ENCODE measurements around the gene CCDC78. TPM values are rescaled to one million over a fixed set of nuclear protein-coding genes. Genes with fewer than 3 reads are reported as not detected.

The CCDC78 gene
- total and polyA plus RNA-seq, 2 of the 13 experiments (the other 11 are each of a cell fraction or from before 2014, with no cell fraction given) = 0.53 to 1.5 TPM

DNA sequence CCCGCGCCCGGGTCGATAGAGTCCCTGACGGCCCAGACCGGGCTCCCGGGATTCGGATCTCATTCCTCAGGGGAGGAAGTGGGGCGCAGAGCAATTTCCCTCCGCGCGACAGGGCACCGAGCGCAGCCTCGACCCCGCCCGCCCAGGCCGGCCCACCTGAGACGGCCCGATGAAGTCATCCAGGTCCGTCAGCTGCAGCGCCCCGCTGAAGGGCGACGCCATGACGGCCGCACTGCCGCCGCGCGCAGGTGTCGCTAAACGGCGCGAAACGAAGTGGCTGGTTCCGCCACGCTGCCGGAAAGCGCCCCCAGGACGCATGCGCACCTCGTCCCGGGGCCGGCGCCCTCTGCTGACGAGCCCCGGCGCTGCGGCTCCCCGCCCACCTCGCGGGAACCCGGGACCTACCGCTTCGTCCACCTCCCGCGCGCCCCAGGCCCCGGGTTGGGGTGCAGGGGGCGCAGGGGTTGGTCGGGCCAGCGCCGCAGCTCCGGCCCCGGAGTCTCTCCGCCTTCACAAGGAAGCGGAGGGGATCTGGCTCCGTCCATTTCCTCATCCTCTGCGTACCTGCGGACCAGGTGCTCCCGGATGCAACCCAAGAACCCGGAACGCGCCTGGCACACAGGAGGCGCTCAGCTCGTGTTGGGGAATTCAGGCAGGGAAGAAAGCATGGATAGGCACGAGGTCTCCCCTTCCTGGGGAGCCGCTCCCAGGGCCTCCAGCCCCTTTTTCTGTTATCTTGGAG lies 14.7 kb upstream of the CCDC78 start, which contains the start of gene CIAO3 (continued):
- no peak for TF ChIP-seq PHB2 (IDR thresholded peaks at IDR 0.05; ENCODE audit: partially characterized antibody)
- TF ChIP-seq ZNF746 (CRISPR knock-in tag; IDR thresholded peaks at IDR 0.05) = no peak
- TF ChIP-seq, protein P1, sequence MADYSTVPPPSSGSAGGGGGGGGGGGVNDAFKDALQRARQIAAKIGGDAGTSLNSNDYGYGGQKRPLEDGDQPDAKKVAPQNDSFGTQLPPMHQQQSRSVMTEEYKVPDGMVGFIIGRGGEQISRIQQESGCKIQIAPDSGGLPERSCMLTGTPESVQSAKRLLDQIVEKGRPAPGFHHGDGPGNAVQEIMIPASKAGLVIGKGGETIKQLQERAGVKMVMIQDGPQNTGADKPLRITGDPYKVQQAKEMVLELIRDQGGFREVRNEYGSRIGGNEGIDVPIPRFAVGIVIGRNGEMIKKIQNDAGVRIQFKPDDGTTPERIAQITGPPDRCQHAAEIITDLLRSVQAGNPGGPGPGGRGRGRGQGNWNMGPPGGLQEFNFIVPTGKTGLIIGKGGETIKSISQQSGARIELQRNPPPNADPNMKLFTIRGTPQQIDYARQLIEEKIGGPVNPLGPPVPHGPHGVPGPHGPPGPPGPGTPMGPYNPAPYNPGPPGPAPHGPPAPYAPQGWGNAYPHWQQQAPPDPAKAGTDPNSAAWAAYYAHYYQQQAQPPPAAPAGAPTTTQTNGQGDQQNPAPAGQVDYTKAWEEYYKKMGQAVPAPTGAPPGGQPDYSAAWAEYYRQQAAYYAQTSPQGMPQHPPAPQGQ (CRISPR knock-in tag; IDR thresholded peaks at IDR 0.05; ENCODE audit: borderline replicate concordance) = no peak
- no peak for TF ChIP-seq TCF12 (IDR thresholded peaks at IDR 0.05)
- TF ChIP-seq TCF12 (CRISPR knock-in tag; IDR thresholded peaks at IDR 0.05) = no peak
- TF ChIP-seq, protein P2, sequence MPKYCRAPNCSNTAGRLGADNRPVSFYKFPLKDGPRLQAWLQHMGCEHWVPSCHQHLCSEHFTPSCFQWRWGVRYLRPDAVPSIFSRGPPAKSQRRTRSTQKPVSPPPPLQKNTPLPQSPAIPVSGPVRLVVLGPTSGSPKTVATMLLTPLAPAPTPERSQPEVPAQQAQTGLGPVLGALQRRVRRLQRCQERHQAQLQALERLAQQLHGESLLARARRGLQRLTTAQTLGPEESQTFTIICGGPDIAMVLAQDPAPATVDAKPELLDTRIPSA (CRISPR knock-in tag; IDR thresholded peaks at IDR 0.05; ENCODE audit: borderline replicate concordance) = no peak; the same call in 1 of the 2 replicates
- 0 out of 2 replicates have a peak, but pooled peaks have one; percentile 29 for TF ChIP-seq SIX4 (CRISPR knock-in tag; IDR thresholded peaks at IDR 0.05)
- TF ChIP-seq ZNF792 (CRISPR knock-in tag; IDR thresholded peaks at IDR 0.05) = peak; percentile 71; the same call in 1 of the 2 replicates
- peak; percentile 76; the same call in 1 of the 2 replicates for TF ChIP-seq NR2F2 (IDR thresholded peaks at IDR 0.05; ENCODE audit: borderline replicate concordance, low read depth)
- TF ChIP-seq, protein P3, sequence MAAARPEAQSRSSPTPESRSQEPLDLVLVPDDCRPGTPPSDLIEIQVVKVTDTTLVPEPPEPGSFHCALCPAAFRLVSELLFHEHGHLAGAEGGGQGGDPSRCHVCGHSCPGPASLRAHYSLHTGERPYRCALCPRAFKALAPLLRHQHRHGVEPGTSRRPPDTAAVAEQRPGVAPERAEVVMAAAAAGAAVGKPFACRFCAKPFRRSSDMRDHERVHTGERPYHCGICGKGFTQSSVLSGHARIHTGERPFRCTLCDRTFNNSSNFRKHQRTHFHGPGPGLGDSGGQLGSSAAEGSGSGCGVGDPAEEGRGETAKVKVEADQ (CRISPR knock-in tag; IDR thresholded peaks at IDR 0.05; ENCODE audit: borderline replicate concordance) = peak; percentile 95
- peak; percentile 74; the same call in 1 of the 2 replicates for TF ChIP-seq ZSCAN29 (CRISPR knock-in tag; conservative IDR thresholded peaks at IDR 0.05)
- peak; percentile 84 for TF ChIP-seq KDM5A (IDR thresholded peaks at IDR 0.05; ENCODE audit: borderline replicate concordance, low read length)
- TF ChIP-seq ZNF674 (CRISPR knock-in tag; IDR thresholded peaks at IDR 0.05; ENCODE audit: low read depth) = 0 out of 2 replicates have a peak, but pooled peaks have one; percentile 71
- TF ChIP-seq ELF4 (CRISPR knock-in tag; IDR thresholded peaks at IDR 0.05; ENCODE audit: borderline replicate concordance) = peak; percentile 68; the same call in 1 of the 2 replicates
- TF ChIP-seq, protein P4, sequence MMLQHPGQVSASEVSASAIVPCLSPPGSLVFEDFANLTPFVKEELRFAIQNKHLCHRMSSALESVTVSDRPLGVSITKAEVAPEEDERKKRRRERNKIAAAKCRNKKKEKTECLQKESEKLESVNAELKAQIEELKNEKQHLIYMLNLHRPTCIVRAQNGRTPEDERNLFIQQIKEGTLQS (CRISPR knock-in tag; IDR thresholded peaks at IDR 0.05) = peak; percentile 88
- TF ChIP-seq, protein P5, sequence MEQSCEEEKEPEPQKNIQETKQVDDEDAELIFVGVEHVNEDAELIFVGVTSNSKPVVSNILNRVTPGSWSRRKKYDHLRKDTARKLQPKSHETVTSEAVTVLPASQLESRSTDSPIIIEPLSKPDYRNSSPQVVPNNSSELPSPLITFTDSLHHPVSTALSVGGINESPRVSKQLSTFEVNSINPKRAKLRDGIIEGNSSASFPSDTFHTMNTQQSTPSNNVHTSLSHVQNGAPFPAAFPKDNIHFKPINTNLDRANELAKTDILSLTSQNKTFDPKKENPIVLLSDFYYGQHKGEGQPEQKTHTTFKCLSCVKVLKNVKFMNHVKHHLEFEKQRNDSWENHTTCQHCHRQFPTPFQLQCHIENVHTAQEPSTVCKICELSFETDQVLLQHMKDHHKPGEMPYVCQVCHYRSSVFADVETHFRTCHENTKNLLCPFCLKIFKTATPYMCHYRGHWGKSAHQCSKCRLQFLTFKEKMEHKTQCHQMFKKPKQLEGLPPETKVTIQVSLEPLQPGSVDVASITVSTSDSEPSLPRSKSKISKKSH (CRISPR knock-in tag; IDR thresholded peaks at IDR 0.05; ENCODE audit: borderline replicate concordance) = 0 out of 2 replicates have a peak, but pooled peaks have one; percentile 22
- TF ChIP-seq, protein P6, sequence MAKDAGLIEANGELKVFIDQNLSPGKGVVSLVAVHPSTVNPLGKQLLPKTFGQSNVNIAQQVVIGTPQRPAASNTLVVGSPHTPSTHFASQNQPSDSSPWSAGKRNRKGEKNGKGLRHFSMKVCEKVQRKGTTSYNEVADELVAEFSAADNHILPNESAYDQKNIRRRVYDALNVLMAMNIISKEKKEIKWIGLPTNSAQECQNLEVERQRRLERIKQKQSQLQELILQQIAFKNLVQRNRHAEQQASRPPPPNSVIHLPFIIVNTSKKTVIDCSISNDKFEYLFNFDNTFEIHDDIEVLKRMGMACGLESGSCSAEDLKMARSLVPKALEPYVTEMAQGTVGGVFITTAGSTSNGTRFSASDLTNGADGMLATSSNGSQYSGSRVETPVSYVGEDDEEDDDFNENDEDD (CRISPR knock-in tag; IDR thresholded peaks at IDR 0.05; ENCODE audit: borderline replicate concordance) = peak; percentile 79; the same call in 1 of the 2 replicates
- no peak for TF ChIP-seq ZBTB1 (CRISPR knock-in tag; IDR thresholded peaks at IDR 0.05; ENCODE audit: borderline replicate concordance)
- TF ChIP-seq, protein P7, sequence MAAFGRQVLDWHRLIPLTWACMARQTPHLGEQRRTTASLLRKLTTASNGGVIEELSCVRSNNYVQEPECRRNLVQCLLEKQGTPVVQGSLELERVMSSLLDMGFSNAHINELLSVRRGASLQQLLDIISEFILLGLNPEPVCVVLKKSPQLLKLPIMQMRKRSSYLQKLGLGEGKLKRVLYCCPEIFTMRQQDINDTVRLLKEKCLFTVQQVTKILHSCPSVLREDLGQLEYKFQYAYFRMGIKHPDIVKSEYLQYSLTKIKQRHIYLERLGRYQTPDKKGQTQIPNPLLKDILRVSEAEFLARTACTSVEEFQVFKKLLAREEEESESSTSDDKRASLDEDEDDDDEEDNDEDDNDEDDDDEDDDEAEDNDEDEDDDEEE (CRISPR knock-in tag; IDR thresholded peaks at IDR 0.05) = no peak
- TF ChIP-seq KDM2A (CRISPR knock-in tag; IDR thresholded peaks at IDR 0.05; ENCODE audit: borderline replicate concordance, low read depth) = peak; percentile 98
- TF ChIP-seq DR1 (CRISPR knock-in tag; IDR thresholded peaks at IDR 0.05) = no peak
